ENCODE data around the gene CTIF.

Gene CTIF

GRCh38 chr18:48669180-48669675 lies 130.4 kb downstream of the CTIF start:
- Histone ChIP-seq H3K4me1 (ENCODE audit: insufficient read depth, poor library complexity, severe bottlenecking) (no peaks in the 10 kb centered on the region), H3K36me3 (ENCODE audit: low read depth) (peaks cover 39% of the 10 kb centered on the region), H3K4me3 (ENCODE audit: severe bottlenecking) (no peak overlapping the region), H3K27ac (ENCODE audit: poor library complexity, severe bottlenecking) (no peak overlapping the region), H3K27me3 (ENCODE audit: insufficient read depth, poor library complexity, severe bottlenecking) (no peaks in the 10 kb centered on the region), H3K9me3 (ENCODE audit: severe bottlenecking) (peaks cover 8% of the 10 kb centered on the region)
- ATAC-seq (ENCODE audit: low read depth) (no peak), DNase-seq (ENCODE audit: low spot score) (no peak)
- TF ChIP-seq CTCF (IDR thresholded peaks at IDR 0.05; ENCODE audit: poor library complexity, severe bottlenecking) = no peak

GRCh38 chr18:48669991-48670750 lies 131.3 kb downstream of the CTIF start:
- no peak overlapping the region for H3K27ac ChIP-seq (ENCODE audit: poor library complexity, severe bottlenecking)
- no peak for DNase-seq (ENCODE audit: low spot score)
- ATAC-seq (ENCODE audit: low read depth) = no peak
- H3K36me3 ChIP-seq (ENCODE audit: low read depth) = peaks cover 36% of the 10 kb centered on the region
- no peak overlapping the region for H3K4me3 ChIP-seq (ENCODE audit: severe bottlenecking)
- H3K9me3 ChIP-seq (ENCODE audit: severe bottlenecking) = peaks cover 8% of the 10 kb centered on the region
- no peaks in the 10 kb centered on the region for H3K4me1 ChIP-seq (ENCODE audit: insufficient read depth, poor library complexity, severe bottlenecking)
- H3K27me3 ChIP-seq (ENCODE audit: insufficient read depth, poor library complexity, severe bottlenecking) = no peaks in the 10 kb centered on the region
- no peak for TF ChIP-seq CTCF (IDR thresholded peaks at IDR 0.05; ENCODE audit: poor library complexity, severe bottlenecking)

- Histone ChIP-seq H3K27me3 (ENCODE audit: insufficient read depth, poor library complexity, severe bottlenecking) (no peaks in the 10 kb centered on the region), H3K4me3 (ENCODE audit: severe bottlenecking) (no peak overlapping the region), H3K9me3 (ENCODE audit: severe bottlenecking) (peaks cover 8% of the 10 kb centered on the region), H3K36me3 (ENCODE audit: low read depth) (peaks cover 28% of the 10 kb centered on the region), H3K27ac (ENCODE audit: poor library complexity, severe bottlenecking) (no peak overlapping the region), H3K4me1 (ENCODE audit: insufficient read depth, poor library complexity, severe bottlenecking) (no peaks in the 10 kb centered on the region)
- ATAC-seq (ENCODE audit: low read depth) (no peak), DNase-seq (ENCODE audit: low spot score) (no peak)
- TF ChIP-seq CTCF (IDR thresholded peaks at IDR 0.05; ENCODE audit: poor library complexity, severe bottlenecking) = no peak
Measured at GRCh38 chr18:48670751-48671560, 132.1 kb downstream of the CTIF start.

- ATAC-seq (ENCODE audit: low read depth) (no peak), DNase-seq (ENCODE audit: low spot score) (no peak)
- peaks cover 8% of the 10 kb centered on the region for H3K9me3 ChIP-seq (ENCODE audit: severe bottlenecking)
- H3K27me3 ChIP-seq (ENCODE audit: insufficient read depth, poor library complexity, severe bottlenecking) = no peaks in the 10 kb centered on the region
- TF ChIP-seq CTCF (IDR thresholded peaks at IDR 0.05; ENCODE audit: poor library complexity, severe bottlenecking) = no peak
- no peaks in the 10 kb centered on the region for H3K4me1 ChIP-seq (ENCODE audit: insufficient read depth, poor library complexity, severe bottlenecking)
- peaks cover 22% of the 10 kb centered on the region for H3K36me3 ChIP-seq (ENCODE audit: low read depth)
- no peak overlapping the region for H3K27ac ChIP-seq (ENCODE audit: poor library complexity, severe bottlenecking)
- no peak overlapping the region for H3K4me3 ChIP-seq (ENCODE audit: severe bottlenecking)
Measured at GRCh38 chr18:48671561-48671945, 132.7 kb downstream of the CTIF start.
